ENCODE results near the gene HS3ST6. TPM values are rescaled to one million over a fixed set of nuclear protein-coding genes. Genes with fewer than 3 reads are reported as not detected.

HS3ST6 gene
- polyA plus RNA-seq, 1 of the 3 experiments (the other 2 are of a cell fraction) = 0.03 TPM

DNA sequence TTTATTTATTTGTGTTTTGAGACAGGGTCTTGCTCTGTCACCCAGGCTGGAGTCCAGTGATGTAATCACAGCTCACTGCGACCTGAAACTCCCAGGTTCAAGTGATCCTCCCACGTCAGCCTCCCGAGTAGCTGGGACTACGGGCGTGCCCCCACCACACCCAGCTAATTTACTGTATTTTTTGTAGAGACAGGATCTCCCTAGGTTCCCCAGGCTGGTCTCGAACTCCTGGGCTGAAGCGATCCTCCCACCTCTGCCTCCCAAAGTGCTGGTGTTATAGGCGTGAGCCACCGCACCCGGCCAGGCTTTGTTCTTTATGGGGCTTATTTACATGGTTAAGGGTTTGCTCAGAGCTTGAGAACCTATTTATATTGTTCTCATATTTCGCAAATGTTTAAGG, 40.4 kb downstream of the HS3ST6 start:
- Histone ChIP-seq H3K4me2 (no peak overlapping the region), H3K36me3 (replicated peaks in 1 of 2; ENCODE audit: control insufficient read depth in 1 of 2, insufficient read depth in 2 of 2, low read length in 1 of 2) (no peaks in the 10 kb centered on the region), H3K9me2 (no peaks in the 10 kb centered on the region), H3K4me3 (ENCODE audit: low read depth in 2 of 2, low read length in 1 of 2) (no peak overlapping the region), H3K9ac (no peak overlapping the region), H4K20me1 (ENCODE audit: insufficient read depth) (no peaks in the 10 kb centered on the region), H3K79me2 (ENCODE audit: insufficient read depth) (no peaks in the 10 kb centered on the region), H3F3A (replicated peaks; ENCODE audit: insufficient read depth) (no peaks in the 10 kb centered on the region), H3K4me1 (ENCODE audit: control insufficient read depth in 1 of 2, insufficient read depth in 2 of 2, low read depth in 1 of 2, low read length in 1 of 2) (no peaks in the 10 kb centered on the region), H3K27ac (ENCODE audit: low read depth in 2 of 2, low read length in 1 of 2) (no peak overlapping the region), H3K9me3 (no peaks in the 10 kb centered on the region), H3K27me3 (ENCODE audit: insufficient read depth) (peaks cover 9% of the 10 kb centered on the region; the same call in 1 of the 2 replicates), H2AFZ (ENCODE audit: low read depth) (no peak overlapping the region)
- DNase-seq = no peak
- POLR2A ChIA-PET = no interaction called here
- CTCF ChIA-PET = interaction anchor here (0.9 to 7.2 kb wide), 4 partner anchors 12 to 54 kb away, joined by 3 to 42 read pairs (median 4); no protein-coding TSS in a partner anchor
- TF ChIP-seq YY1 (IDR thresholded peaks at IDR 0.05; ENCODE audit: low read depth) (no peak), SMC3 (IDR thresholded peaks at IDR 0.05; ENCODE audit: low read depth, low read length) (no peak), TEAD4 (IDR thresholded peaks at IDR 0.05; ENCODE audit: borderline replicate concordance, insufficient read depth) (no peak)
- WGBS (ENCODE audit: low lambda C conversion rate) = 41% methylated on average over 11 of the region's 11 CpGs

DNA sequence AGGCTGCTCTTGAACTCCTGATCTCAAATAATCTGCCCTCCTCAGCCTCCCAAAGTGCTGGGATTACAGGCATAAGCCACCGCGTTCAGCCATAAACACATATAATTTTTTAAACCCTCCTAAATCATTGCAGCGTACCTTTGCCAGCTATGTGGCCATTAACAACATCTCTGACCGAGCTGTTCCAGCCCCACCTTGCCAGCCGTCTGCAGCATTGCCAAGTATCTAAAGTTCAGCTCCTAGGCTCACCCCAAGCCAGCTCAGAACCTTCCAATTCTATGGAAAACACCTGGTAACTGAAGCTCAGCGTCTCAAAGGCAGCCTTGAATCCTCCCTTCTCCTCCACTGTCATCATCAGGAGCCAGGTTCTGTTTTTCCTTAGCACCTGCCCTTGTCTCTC, 41.1 kb downstream of the HS3ST6 start:
- no peaks in the 10 kb centered on the region for H3K79me2 ChIP-seq (ENCODE audit: insufficient read depth)
- ChIA-PET CTCF (interaction anchor here (0.7 to 7.2 kb wide), 5 partner anchors 23 to 55 kb away, joined by 3 to 42 read pairs (median 3); no protein-coding TSS in a partner anchor), POLR2A (no interaction called here)
- no peak overlapping the region for H3K4me3 ChIP-seq (ENCODE audit: low read depth in 2 of 2, low read length in 1 of 2)
- no peaks in the 10 kb centered on the region for H4K20me1 ChIP-seq (ENCODE audit: insufficient read depth)
- H3K27me3 ChIP-seq (ENCODE audit: insufficient read depth) = peaks cover 9% of the 10 kb centered on the region; the same call in 1 of the 2 replicates
- H3F3A ChIP-seq (replicated peaks; ENCODE audit: insufficient read depth) = no peaks in the 10 kb centered on the region
- no peaks in the 10 kb centered on the region for H3K36me3 ChIP-seq (replicated peaks in 1 of 2; ENCODE audit: control insufficient read depth in 1 of 2, insufficient read depth in 2 of 2, low read length in 1 of 2)
- H3K4me2 ChIP-seq = no peak overlapping the region
- no peak overlapping the region for H3K27ac ChIP-seq (ENCODE audit: low read depth in 2 of 2, low read length in 1 of 2)
- no peak overlapping the region for H3K9ac ChIP-seq
- H2AFZ ChIP-seq (ENCODE audit: low read depth) = no peak overlapping the region
- TF ChIP-seq, protein P1, sequence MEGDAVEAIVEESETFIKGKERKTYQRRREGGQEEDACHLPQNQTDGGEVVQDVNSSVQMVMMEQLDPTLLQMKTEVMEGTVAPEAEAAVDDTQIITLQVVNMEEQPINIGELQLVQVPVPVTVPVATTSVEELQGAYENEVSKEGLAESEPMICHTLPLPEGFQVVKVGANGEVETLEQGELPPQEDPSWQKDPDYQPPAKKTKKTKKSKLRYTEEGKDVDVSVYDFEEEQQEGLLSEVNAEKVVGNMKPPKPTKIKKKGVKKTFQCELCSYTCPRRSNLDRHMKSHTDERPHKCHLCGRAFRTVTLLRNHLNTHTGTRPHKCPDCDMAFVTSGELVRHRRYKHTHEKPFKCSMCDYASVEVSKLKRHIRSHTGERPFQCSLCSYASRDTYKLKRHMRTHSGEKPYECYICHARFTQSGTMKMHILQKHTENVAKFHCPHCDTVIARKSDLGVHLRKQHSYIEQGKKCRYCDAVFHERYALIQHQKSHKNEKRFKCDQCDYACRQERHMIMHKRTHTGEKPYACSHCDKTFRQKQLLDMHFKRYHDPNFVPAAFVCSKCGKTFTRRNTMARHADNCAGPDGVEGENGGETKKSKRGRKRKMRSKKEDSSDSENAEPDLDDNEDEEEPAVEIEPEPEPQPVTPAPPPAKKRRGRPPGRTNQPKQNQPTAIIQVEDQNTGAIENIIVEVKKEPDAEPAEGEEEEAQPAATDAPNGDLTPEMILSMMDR (IDR thresholded peaks at IDR 0.05) = no peak
- TF ChIP-seq FOXM1 (IDR thresholded peaks at IDR 0.05; ENCODE audit: low read depth) (no peak), MXI1 (IDR thresholded peaks at IDR 0.05; ENCODE audit: low read depth, low read length) (no peak), GATA2 (CRISPR knock-in tag; IDR thresholded peaks at IDR 0.05) (no peak), RCOR1 (IDR thresholded peaks at IDR 0.05; ENCODE audit: low read length) (no peak), NRF1 (IDR thresholded peaks at IDR 0.05; ENCODE audit: low read depth, low read length) (no peak), POLR2AphosphoS5 (IDR thresholded peaks at IDR 0.05; ENCODE audit: low read depth, low read length) (no peak), JUND (IDR thresholded peaks at IDR 0.05) (no peak), TAF1 (IDR thresholded peaks at IDR 0.05; ENCODE audit: borderline replicate concordance, low read depth, low read length) (no peak), TEAD4 (IDR thresholded peaks at IDR 0.05; ENCODE audit: borderline replicate concordance, insufficient read depth) (no peak), CHD2 (IDR thresholded peaks at IDR 0.05; ENCODE audit: low read length, partially characterized antibody) (no peak)
- TF ChIP-seq, protein P2, sequence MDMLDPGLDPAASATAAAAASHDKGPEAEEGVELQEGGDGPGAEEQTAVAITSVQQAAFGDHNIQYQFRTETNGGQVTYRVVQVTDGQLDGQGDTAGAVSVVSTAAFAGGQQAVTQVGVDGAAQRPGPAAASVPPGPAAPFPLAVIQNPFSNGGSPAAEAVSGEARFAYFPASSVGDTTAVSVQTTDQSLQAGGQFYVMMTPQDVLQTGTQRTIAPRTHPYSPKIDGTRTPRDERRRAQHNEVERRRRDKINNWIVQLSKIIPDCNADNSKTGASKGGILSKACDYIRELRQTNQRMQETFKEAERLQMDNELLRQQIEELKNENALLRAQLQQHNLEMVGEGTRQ (IDR thresholded peaks at IDR 0.05; ENCODE audit: borderline replicate concordance, low read depth, low read length) = no peak
- TF ChIP-seq, protein P3, sequence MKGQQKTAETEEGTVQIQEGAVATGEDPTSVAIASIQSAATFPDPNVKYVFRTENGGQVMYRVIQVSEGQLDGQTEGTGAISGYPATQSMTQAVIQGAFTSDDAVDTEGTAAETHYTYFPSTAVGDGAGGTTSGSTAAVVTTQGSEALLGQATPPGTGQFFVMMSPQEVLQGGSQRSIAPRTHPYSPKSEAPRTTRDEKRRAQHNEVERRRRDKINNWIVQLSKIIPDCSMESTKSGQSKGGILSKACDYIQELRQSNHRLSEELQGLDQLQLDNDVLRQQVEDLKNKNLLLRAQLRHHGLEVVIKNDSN (IDR thresholded peaks at IDR 0.05; ENCODE audit: borderline replicate concordance, low read depth) = no peak
- TF ChIP-seq, protein P4, sequence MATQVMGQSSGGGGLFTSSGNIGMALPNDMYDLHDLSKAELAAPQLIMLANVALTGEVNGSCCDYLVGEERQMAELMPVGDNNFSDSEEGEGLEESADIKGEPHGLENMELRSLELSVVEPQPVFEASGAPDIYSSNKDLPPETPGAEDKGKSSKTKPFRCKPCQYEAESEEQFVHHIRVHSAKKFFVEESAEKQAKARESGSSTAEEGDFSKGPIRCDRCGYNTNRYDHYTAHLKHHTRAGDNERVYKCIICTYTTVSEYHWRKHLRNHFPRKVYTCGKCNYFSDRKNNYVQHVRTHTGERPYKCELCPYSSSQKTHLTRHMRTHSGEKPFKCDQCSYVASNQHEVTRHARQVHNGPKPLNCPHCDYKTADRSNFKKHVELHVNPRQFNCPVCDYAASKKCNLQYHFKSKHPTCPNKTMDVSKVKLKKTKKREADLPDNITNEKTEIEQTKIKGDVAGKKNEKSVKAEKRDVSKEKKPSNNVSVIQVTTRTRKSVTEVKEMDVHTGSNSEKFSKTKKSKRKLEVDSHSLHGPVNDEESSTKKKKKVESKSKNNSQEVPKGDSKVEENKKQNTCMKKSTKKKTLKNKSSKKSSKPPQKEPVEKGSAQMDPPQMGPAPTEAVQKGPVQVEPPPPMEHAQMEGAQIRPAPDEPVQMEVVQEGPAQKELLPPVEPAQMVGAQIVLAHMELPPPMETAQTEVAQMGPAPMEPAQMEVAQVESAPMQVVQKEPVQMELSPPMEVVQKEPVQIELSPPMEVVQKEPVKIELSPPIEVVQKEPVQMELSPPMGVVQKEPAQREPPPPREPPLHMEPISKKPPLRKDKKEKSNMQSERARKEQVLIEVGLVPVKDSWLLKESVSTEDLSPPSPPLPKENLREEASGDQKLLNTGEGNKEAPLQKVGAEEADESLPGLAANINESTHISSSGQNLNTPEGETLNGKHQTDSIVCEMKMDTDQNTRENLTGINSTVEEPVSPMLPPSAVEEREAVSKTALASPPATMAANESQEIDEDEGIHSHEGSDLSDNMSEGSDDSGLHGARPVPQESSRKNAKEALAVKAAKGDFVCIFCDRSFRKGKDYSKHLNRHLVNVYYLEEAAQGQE (IDR thresholded peaks at IDR 0.05; ENCODE audit: low read depth, low read length) = no peak
- TF ChIP-seq, protein P5, sequence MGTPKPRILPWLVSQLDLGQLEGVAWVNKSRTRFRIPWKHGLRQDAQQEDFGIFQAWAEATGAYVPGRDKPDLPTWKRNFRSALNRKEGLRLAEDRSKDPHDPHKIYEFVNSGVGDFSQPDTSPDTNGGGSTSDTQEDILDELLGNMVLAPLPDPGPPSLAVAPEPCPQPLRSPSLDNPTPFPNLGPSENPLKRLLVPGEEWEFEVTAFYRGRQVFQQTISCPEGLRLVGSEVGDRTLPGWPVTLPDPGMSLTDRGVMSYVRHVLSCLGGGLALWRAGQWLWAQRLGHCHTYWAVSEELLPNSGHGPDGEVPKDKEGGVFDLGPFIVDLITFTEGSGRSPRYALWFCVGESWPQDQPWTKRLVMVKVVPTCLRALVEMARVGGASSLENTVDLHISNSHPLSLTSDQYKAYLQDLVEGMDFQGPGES (IDR thresholded peaks at IDR 0.05; ENCODE audit: low read depth, low read length) = no peak
- TF ChIP-seq, protein P6, sequence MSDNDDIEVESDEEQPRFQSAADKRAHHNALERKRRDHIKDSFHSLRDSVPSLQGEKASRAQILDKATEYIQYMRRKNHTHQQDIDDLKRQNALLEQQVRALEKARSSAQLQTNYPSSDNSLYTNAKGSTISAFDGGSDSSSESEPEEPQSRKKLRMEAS (IDR thresholded peaks at IDR 0.05; ENCODE audit: low read depth) = no peak
- H3K9me3 ChIP-seq = no peaks in the 10 kb centered on the region
- WGBS (ENCODE audit: low lambda C conversion rate) = 55% methylated on average over 6 of the region's 6 CpGs
- H3K9me2 ChIP-seq = no peaks in the 10 kb centered on the region
- no peaks in the 10 kb centered on the region; a peak in 1 of 4 replicates for H3K4me1 ChIP-seq (ENCODE audit: control insufficient read depth in 1 of 2, insufficient read depth in 2 of 2, low read depth in 1 of 2, low read length in 1 of 2)
- no peak for DNase-seq

Measured in SK-N-SH (cell line).